LNCaP clone FGC (cell line): ENCODE measurements around the gene RASSF5.
A peak's percentile ranks its signal among the peaks of the same experiment; 100 is the strongest.

Experiments used
- DNase-seq: peaks from one replicate; pipeline ENCODE4 v3.0.0-alpha.2; 2011; ENCODE audit warnings: low read depth
- H3K4me3 ChIP-seq: 2 replicates; pipeline ENCODE4 v1.5.1; 2011; ENCODE audit warnings: mild to moderate bottlenecking, low read depth, low read length, control low read depth
- CTCF ChIP-seq: IDR thresholded peaks from 2 replicates; pipeline ENCODE4 v1.5.1; 2012; ENCODE audit warnings: mild to moderate bottlenecking; ENCODE audit not compliant: control insufficient read depth, insufficient read depth; ENCODE audit errors: extremely low read depth

RASSF5 gene

DNA sequence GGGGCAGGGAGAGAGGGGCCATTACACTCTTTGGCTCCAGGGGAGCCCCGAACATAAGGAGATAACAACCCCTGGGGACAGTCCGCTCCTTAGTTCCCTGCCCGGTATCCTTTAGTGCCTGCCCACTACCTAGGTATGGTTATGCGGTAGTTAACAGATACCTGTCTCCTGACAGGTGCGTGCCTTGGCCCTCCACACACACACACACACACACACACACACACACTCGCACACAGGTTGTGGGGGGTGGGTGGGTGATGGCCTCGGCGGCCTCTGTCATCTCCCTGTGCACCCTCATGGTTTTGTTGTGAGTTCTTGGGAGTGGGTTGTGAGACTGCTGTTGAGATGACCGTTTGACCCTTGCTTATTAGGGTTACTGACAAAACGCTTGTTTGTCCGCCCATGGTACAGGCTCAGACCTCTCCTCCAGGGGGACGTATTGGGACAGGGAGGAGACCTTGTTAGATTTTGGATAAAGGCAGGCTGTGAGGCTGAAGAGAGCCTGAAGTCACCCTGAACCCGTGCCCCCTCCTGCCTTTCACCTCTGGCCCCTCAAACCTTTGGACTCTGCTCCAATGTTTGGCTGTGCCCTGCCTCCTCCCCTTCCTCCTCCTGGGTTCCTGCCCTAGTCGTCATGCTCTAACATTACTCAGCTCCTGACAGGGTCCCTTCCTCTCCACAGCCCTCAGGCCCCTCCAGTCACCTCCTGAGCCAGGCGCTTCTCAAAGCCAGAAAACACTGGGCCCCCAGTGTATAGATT, 979 bp downstream of the RASSF5 start:
- peak overlapping the region; percentile 52 for H3K4me3 ChIP-seq
- no peak for DNase-seq
- TF ChIP-seq CTCF: no peak

- H3K4me3 ChIP-seq: no peak overlapping the region
- no peak for DNase-seq
- no peak for TF ChIP-seq CTCF
These were observed 1.6 kb downstream of the RASSF5 start for GRCh38 chr1:206508956-206509355.

- H3K4me3 ChIP-seq: no peak overlapping the region
- no peak for TF ChIP-seq CTCF
These were observed 2.4 kb downstream of the RASSF5 start for GRCh38 chr1:206509612-206510257.

DNA sequence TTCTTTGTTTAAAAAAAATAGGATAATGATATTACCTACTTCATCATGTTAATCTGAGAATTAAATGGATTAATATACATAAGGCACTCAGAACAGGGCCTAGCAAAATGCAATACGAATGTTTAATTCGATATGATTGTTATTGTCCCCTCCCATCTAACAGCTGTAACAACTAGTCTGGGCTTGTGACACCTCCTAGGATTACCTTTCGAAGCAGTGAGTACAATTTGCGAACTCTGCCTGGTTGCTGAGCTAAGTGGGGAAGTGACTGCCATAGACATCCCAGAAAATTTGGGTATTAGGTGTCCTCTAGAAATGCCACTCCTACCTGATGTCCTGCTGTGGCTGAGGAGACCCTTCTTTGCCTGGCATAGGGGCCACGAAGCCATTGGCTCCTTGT, 3.0 kb downstream of the RASSF5 start:
- H3K4me3 ChIP-seq: no peak overlapping the region
- DNase-seq: no peak
- TF ChIP-seq CTCF: no peak

More at GRCh38 chr1:206509612-206510257, 2.4 kb downstream of the RASSF5 start:
- DNase-seq: no peak

DNA sequence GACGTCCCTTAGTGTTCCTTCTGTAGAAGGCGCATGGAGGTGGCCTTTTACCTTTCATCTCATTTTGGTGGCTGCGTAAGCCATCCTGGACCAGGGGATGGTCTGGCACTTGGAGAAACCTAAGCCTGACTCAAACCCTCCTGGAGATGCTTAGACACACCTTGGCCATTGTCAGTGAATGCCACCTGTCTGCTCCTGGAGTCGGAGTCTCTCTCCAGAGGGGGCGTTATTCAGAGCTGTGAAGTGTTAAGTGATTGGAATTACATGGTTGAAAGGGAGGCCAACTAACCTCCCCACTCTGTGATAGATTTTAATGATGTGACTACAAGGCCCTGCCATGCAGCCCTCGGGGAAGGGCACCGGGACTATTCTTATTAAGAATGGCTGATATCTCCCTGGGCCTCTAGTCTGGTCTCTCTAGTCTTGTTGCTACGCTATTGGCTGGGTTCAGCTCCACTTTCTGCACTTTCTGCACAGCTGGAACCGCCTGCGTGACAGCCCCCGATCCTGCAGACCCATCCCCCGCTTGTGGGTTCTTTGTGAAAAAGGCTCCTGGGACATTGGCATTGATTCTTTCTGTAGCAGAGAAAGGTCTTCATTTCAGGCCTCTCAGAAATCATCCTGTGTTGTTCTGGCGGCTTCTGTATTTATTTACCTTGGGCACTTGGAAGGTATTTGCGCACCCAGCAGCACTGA, 4.2 kb downstream of the RASSF5 start:
- no peak for TF ChIP-seq CTCF
- DNase-seq: no peak
- H3K4me3 ChIP-seq: no peak overlapping the region

DNA sequence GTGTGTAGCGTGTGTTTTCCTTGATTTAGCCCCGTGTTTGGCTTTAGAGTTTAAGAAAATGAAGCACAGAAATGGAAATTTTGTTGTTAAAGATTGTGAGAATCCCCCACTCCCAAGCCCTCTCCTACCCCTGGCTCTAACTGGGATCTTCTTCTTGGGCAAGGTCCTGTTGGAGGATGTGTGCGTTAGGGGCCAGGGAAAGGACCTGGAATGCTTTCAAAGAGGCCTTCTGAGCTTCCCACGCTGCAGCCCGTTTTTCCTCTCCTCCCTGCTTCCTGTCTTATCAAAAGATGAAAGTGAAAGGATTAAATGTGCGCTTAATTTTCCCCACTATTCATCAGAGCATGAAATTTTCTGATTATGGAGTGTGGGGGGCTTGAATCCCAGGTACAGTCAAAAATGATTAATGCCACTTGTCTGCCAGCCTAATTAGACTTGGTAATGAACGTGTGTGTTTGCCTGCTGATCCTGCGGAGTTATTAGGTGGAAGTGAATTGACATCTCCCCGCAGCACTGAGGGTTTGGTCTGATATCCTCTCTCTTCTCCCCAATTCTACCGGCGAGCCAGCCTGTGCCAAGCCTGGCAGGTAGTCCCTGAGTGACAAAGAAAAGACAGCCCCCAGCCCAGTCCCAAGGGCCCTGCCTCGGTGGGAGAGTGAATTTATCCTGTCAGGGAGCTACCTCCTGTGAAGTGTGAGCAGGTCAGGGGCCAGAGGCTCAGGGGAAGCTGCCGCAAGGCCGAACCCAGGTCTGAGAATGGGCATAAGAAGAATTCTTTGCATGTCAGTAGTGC, 4.9 kb downstream of the RASSF5 start:
- no peak overlapping the region for H3K4me3 ChIP-seq
- DNase-seq: no peak
- TF ChIP-seq CTCF: no peak
